Measurements from ENCODE around the gene KTN1.

KTN1 gene

DNA sequence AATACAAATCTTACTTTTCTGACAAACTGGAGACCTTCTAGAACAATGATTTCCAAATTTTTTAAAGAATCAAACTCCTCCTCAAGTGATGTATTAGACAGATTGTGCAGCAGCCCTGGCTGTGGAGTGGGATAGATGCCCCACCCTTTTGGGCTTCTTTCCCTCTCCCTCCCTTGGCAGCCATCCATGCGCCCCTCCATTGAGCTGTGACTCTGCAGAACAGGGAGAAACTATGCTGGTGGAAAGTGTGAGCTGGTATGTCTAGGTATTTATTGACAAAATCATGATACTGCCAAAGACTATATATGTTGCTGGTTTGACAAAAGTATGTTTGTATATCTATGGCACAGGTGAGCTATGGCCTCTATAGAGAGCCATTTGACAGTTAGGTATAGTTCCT is 138.5 kb downstream of the KTN1 start:
- DNase-seq: no peak

DNA sequence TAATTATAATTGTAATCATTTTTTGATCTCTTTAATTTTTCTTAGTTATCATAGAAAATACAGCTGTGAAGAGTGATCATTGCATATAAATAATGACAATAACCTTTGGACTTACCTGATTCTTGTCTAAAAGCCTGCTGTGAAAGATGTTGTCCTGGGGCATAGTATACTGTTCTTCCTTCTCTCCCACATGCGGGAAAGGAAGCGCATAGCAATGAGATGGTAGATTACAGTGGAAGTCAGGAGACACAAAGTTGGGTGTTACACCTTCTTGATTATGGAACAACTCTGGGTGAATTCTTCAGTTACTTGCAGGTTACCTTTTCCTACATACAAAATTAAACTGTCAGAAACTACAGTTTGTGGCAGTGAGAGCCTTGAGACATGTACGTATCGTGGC is 140.8 kb downstream of the KTN1 start:
- no peak for DNase-seq

DNA sequence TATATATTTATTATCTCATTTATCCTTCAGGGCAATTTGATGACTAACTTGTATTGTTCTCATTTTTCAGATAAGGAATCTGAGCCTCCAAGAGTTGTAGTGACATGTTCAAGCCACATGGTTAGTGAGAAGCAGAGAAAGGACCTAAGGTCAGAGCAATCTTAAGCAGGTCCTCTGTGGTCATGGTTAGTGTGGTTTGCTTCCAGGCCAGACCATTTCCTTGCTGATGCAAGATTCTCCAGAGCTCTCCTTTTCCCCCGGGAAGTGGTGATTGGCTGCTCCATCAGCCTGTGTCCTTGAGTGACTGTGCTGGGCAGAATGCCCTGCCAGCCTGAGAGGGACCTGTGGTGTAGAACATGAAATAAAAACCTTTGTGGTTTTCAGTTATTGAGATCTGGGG is 141.3 kb downstream of the KTN1 start:
- DNase-seq: no peak

DNA sequence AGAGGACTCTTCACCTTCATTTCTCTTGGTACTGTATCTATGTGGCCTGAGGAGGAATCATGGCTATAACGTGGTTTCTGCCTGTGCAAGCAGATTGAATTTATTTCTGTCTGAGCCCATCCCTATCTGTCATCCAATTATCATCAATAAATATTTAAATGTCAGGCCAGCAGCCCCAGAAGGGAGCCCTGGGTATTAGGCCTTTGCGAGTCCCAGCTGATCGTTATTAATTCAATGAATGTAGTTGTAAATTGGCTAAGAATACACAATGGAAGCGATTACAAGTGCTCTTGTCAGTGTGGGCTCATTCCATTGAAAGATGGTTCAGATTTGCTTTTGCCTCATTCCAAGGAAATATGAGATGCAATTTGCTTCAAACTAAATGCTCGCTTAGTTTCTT is 142.0 kb downstream of the KTN1 start:
- DNase-seq: no peak

- no peak for DNase-seq
These were observed 144.7 kb downstream of the KTN1 start for GRCh38 chr14:55724736-55725135.

DNA sequence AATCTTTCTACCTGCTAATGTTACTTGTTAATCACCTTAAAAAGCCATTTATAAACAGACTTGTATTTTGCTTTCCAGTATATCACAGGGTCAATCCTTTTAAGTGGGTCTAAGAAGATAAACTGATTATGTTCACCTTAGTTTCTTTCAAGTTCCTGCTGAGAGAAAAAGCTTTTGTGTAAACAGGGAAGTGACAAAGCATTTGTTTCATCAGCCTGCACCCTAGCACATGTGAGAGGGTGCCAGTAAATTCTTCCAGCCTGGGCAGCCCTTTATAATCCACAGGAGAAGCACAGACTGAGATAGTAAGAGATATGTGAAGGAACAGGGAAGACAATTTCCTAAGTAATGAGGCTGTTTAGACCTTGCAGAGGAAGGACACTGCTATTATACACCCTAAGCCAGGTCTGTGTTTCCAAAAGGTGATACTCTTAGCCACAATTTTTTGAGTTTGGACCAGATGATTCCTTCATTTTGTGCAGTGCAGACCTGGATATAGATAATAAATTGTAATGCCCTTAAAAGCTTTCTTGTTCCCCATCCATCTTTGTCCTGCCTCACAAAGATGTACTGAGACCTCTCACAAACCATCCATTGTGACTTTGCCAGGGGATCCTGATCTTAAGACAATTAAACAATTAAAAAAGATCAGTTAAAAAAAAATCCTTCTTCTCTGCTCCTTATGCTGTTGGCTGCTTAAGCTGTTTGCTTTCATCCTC is 150.7 kb downstream of the KTN1 start:
- DNase-seq: no peak

GRCh38 chr14:55731311-55731872 is 151.4 kb downstream of the KTN1 start:
- DNase-seq: peak; percentile 41

DNA sequence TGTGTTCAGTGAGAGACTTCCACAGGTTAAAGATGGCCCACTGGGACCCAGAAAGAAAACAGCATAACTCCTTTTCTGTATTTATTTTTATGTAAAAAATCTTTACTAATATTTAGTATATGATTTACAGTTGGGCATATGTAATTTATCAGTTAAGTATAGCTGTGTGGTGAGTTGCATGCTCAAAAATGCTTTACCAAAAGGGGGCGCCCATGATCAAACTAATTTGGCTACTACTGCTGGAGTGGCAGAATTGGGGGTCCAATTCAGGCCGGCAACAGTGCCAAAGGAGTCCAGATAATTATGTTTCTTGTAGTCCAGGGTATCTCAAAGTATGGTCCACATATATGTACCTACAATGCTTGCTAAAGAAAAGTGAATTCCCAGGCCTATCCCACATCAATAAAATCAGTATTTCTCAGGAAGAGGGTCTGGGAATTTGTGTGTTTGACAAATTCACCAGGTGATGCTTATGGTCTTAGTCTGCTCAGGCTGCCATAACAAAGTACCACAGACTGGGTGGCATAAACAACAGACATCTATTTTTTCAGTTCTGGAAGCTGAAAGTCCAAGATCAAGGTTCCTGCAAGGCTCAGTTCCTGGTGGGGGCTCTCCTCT is 152.0 kb downstream of the KTN1 start:
- DNase-seq: peak; percentile 26

DNA sequence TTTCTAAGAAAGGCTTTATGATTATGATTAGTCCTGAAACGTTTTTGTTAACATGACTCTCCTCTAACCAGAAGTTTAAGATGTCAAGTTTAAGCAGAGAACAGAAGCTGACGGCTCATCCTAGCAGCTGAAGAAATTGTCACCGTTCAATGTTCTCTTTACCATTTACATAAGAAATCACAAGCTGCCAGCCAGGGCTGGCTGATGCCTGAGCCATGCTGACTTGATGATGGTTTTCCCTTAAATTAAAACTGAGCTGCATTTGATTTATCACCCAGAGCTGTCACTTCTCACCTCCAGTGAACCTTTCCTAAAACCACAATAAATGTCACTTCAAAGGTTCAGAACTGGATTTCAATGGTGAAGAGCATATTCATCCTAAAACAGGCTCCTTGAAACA is 153.6 kb downstream of the KTN1 start:
- DNase-seq: no peak

Data from NCI-H748 treated with DMSO at 0.1 percent for 48 hours (cell line).